ENCODE results near the gene CST9.

GRCh38 chr20:23645575-23645974, 39.9 kb upstream of the CST9 start:
- TF ChIP-seq, protein P1, sequence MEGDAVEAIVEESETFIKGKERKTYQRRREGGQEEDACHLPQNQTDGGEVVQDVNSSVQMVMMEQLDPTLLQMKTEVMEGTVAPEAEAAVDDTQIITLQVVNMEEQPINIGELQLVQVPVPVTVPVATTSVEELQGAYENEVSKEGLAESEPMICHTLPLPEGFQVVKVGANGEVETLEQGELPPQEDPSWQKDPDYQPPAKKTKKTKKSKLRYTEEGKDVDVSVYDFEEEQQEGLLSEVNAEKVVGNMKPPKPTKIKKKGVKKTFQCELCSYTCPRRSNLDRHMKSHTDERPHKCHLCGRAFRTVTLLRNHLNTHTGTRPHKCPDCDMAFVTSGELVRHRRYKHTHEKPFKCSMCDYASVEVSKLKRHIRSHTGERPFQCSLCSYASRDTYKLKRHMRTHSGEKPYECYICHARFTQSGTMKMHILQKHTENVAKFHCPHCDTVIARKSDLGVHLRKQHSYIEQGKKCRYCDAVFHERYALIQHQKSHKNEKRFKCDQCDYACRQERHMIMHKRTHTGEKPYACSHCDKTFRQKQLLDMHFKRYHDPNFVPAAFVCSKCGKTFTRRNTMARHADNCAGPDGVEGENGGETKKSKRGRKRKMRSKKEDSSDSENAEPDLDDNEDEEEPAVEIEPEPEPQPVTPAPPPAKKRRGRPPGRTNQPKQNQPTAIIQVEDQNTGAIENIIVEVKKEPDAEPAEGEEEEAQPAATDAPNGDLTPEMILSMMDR (IDR thresholded peaks at IDR 0.05) = no peak
- TF ChIP-seq POLR2A (IDR thresholded peaks at IDR 0.05) (no peak), POLR2AphosphoS5 (IDR thresholded peaks at IDR 0.05) (no peak)
